GM18498 (cell line): ENCODE data around the gene KCNK7.
"Not testable (repeated sequence)": the region's sequence is repeated elsewhere in the genome, so short reads cannot be mapped to it uniquely, and the experiment has no call there.

Experiments used
- ATAC-seq: cut with Tn5 transposase; IDR thresholded peaks from one replicate; pipeline ENCODE4 v1.9.1; 2021; ENCODE audit warnings: mild to moderate bottlenecking, moderate library complexity; ENCODE audit not compliant: unreplicated experiment

The KCNK7 gene

GRCh38 chr11:65574811-65575567, 20.6 kb downstream of the KCNK7 start:
- no peak for ATAC-seq

GRCh38 chr11:65574109-65574810, 21.3 kb downstream of the KCNK7 start:
- ATAC-seq, result peak; percentile 33

- ATAC-seq, result no peak
These were observed 22.1 kb downstream of the KCNK7 start for GRCh38 chr11:65573391-65574079.

- no peak for ATAC-seq
These were observed 23.1 kb downstream of the KCNK7 start, which contains the start of gene FAM89B for GRCh38 chr11:65572356-65573051. TSS of gene FAM89B (plus strand) at chr11:65572538. CDS start at chr11:65572670, 132 bp downstream.

- no peak for ATAC-seq
These were observed 23.7 kb downstream of the KCNK7 start for GRCh38 chr11:65571940-65572339.

GRCh38 chr11:65571420-65571819, 24.2 kb downstream of the KCNK7 start:
- no peak for ATAC-seq

- peak; percentile 65 for ATAC-seq
These were observed 25.4 kb downstream of the KCNK7 start, which contains the start of gene ZNRD2 for GRCh38 chr11:65569973-65570918. TSS of gene ZNRD2 (plus strand) at chr11:65570477. CDS start at chr11:65570492, 15 bp downstream.

GRCh38 chr11:65569164-65569972, 26.2 kb downstream of the KCNK7 start:
- ATAC-seq, result peak; percentile 3

- ATAC-seq, result no peak
These were observed 29.8 kb downstream of the KCNK7 start for GRCh38 chr11:65565624-65566453.

- ATAC-seq, result not testable (repeated sequence)
These were observed 30.6 kb downstream of the KCNK7 start for GRCh38 chr11:65564879-65565559.

- ATAC-seq, result no peak
These were observed 32.0 kb downstream of the KCNK7 start for GRCh38 chr11:65563601-65564000.

- no peak for ATAC-seq
These were observed 32.8 kb downstream of the KCNK7 start for GRCh38 chr11:65562788-65563187.

- no peak for ATAC-seq
These were observed 33.6 kb downstream of the KCNK7 start for GRCh38 chr11:65562020-65562419.

GRCh38 chr11:65560555-65561418, 34.8 kb downstream of the KCNK7 start:
- no peak for ATAC-seq

GRCh38 chr11:65559951-65560537, 35.6 kb downstream of the KCNK7 start:
- ATAC-seq, result no peak

- no peak for ATAC-seq
These were observed 36.1 kb downstream of the KCNK7 start for GRCh38 chr11:65559535-65559934.
